ENCODE results near the gene SLC11A1. TPM values are rescaled to one million over a fixed set of nuclear protein-coding genes. Genes with fewer than 3 reads are reported as not detected.

The SLC11A1 gene
- total RNA-seq, 6 donors from 2014 or later: 145 to 3,249 (median 371) TPM

- DNase-seq (no peak), ATAC-seq (ENCODE audit: low FRiP score in 2 of 2) (peak in 1 of 2 donors; percentile 75)
- TF ChIP-seq POLR2A (IDR thresholded peaks at IDR 0.05) (no peak), EP300 (IDR thresholded peaks at IDR 0.05) (no peak), POLR2AphosphoS5 (IDR thresholded peaks at IDR 0.05) (peak in 1 of 2 donors; percentile 5), CTCF (IDR thresholded peaks at IDR 0.05) (no peak)
- no peaks in the 10 kb centered on the region for H3K27me3 ChIP-seq
- peak overlapping the region in 3 of 4 donors; percentile 37 to 56 (median 54) for H3K4me3 ChIP-seq
- peaks cover 0 to 4% (median 0%) of the 10 kb centered on the region in 4 donors for H3K36me3 ChIP-seq
- peak overlapping the region; percentile 49 to 88 (median 80) for H3K27ac ChIP-seq
- WGBS, 2 donors: 77 to 79% methylated on average over 20 to 23 of the region's 23 CpGs
- peaks cover 10 to 15% (median 12%) of the 10 kb centered on the region in 4 donors for H3K4me1 ChIP-seq
- H3K9me3 ChIP-seq: no peaks in the 10 kb centered on the region
Observed at GRCh38 chr2:218386505-218387368, 4.7 kb downstream of the SLC11A1 start.

- ATAC-seq (ENCODE audit: low FRiP score in 2 of 2) (peak; percentile 78 to 83), DNase-seq (peak; percentile 62 to 92)
- H3K4me1 ChIP-seq: peaks cover 10 to 15% (median 12%) of the 10 kb centered on the region in 4 donors
- H3K27ac ChIP-seq: peak overlapping the region; percentile 49 to 88 (median 80)
- no peaks in the 10 kb centered on the region for H3K27me3 ChIP-seq
- peak overlapping the region; percentile 20 to 56 (median 46) for H3K4me3 ChIP-seq
- H3K36me3 ChIP-seq: peaks cover 0 to 4% (median 0%) of the 10 kb centered on the region in 4 donors
- H3K9me3 ChIP-seq: no peaks in the 10 kb centered on the region
- WGBS, 2 donors: 23 to 25% methylated on average over 34 to 37 of the region's 38 CpGs
- TF ChIP-seq POLR2A (IDR thresholded peaks at IDR 0.05) (peak in 1 of 4 donors; percentile 60), POLR2AphosphoS5 (IDR thresholded peaks at IDR 0.05) (no peak), EP300 (IDR thresholded peaks at IDR 0.05) (peak in 1 of 4 donors; percentile 22)
Observed at GRCh38 chr2:218387369-218388194, 5.5 kb downstream of the SLC11A1 start.

- WGBS, 2 donors: 91 to 94% methylated on average over 17 of the region's 17 CpGs
- peak overlapping the region in 2 of 4 donors; percentile 30 to 38 for H3K27ac ChIP-seq
- H3K36me3 ChIP-seq: peaks cover 0 to 4% (median 0%) of the 10 kb centered on the region in 4 donors
- ATAC-seq (ENCODE audit: low FRiP score in 2 of 2) (no peak), DNase-seq (no peak)
- H3K4me3 ChIP-seq: no peak overlapping the region
- peaks cover 10 to 23% (median 16%) of the 10 kb centered on the region in 4 donors for H3K4me1 ChIP-seq
- no peak for TF ChIP-seq POLR2AphosphoS5 (IDR thresholded peaks at IDR 0.05)
- TF ChIP-seq POLR2A (IDR thresholded peaks at IDR 0.05): peak in 1 of 4 donors; percentile 50
- no peak for TF ChIP-seq EP300 (IDR thresholded peaks at IDR 0.05)
- H3K27me3 ChIP-seq: no peaks in the 10 kb centered on the region
- no peaks in the 10 kb centered on the region for H3K9me3 ChIP-seq
Observed at GRCh38 chr2:218389333-218390150, 7.5 kb downstream of the SLC11A1 start.

GRCh38 chr2:218391202-218391601 is 9.1 kb downstream of the SLC11A1 start:
- TF ChIP-seq POLR2AphosphoS5 (IDR thresholded peaks at IDR 0.05) (peak in 1 of 2 donors; percentile 5), POLR2A (IDR thresholded peaks at IDR 0.05) (peak in 1 of 4 donors; percentile 26), EP300 (IDR thresholded peaks at IDR 0.05) (no peak), CTCF (IDR thresholded peaks at IDR 0.05) (no peak)
- no peaks in the 10 kb centered on the region for H3K27me3 ChIP-seq
- peaks cover 0 to 4% (median 0%) of the 10 kb centered on the region in 4 donors for H3K36me3 ChIP-seq
- no peaks in the 10 kb centered on the region for H3K9me3 ChIP-seq
- ATAC-seq (ENCODE audit: low FRiP score in 2 of 2): no peak
- H3K27ac ChIP-seq: no peak overlapping the region
- peaks cover 17 to 36% (median 28%) of the 10 kb centered on the region in 4 donors for H3K4me1 ChIP-seq
- no peak overlapping the region for H3K4me3 ChIP-seq
- peak in 1 of 2 donors; percentile 85 for DNase-seq
- 94 to 96% methylated on average over 21 to 23 of the region's 23 CpGs for WGBS, 2 donors

GRCh38 chr2:218392459-218392858 is 10.4 kb downstream of the SLC11A1 start:
- H3K4me1 ChIP-seq: peaks cover 18 to 39% (median 31%) of the 10 kb centered on the region in 4 donors
- H3K36me3 ChIP-seq: peaks cover 0 to 4% (median 0%) of the 10 kb centered on the region in 4 donors
- no peak overlapping the region for H3K4me3 ChIP-seq
- 88 to 98% methylated on average over 5 of the region's 5 CpGs for WGBS, 2 donors
- no peak for ATAC-seq (ENCODE audit: low FRiP score in 2 of 2)
- TF ChIP-seq POLR2AphosphoS5 (IDR thresholded peaks at IDR 0.05): no peak
- TF ChIP-seq CTCF (IDR thresholded peaks at IDR 0.05): no peak
- no peak for TF ChIP-seq EP300 (IDR thresholded peaks at IDR 0.05)
- no peak for TF ChIP-seq POLR2A (IDR thresholded peaks at IDR 0.05)
- DNase-seq: no peak
- no peak overlapping the region for H3K27ac ChIP-seq
- no peaks in the 10 kb centered on the region for H3K27me3 ChIP-seq
- H3K9me3 ChIP-seq: no peaks in the 10 kb centered on the region

All from upper lobe of left lung (tissue), 6 donors.